Left lung (tissue), 10 donors: Measurements from ENCODE around the gene C11orf71. TPM values are rescaled to one million over a fixed set of nuclear protein-coding genes. Genes with fewer than 3 reads are reported as not detected.

Experiments used
- ATAC-seq: fragments of 200-7000 bp; cut with Tn5 transposase; one replicate; pipeline ENCODE4 v1.9.1; 2020; ENCODE audit warnings: moderate library complexity
- DNase-seq, 4 donors: peaks; one replicate each; pipeline ENCODE4 v3.0.0-alpha.2; 2013 to 2020
- H3K27ac ChIP-seq, 2 donors: fragments of 200-600 bp; sonication (generic) in 1 of 2; one replicate each; pipeline versions ENCODE4 v1.5.0 to v1.8.0; 2020 to 2021
- H3K27me3 ChIP-seq, 2 donors: fragments of 200-600 bp; sonication (generic) in 1 of 2; one replicate each; pipeline versions ENCODE4 v1.5.0 to v1.8.0; 2020 to 2021
- H3K36me3 ChIP-seq, 2 donors: fragments of 200-600 bp; sonication (generic) in 1 of 2; one replicate each; pipeline versions ENCODE4 v1.5.0 to v1.8.0; 2020 to 2021
- H3K4me1 ChIP-seq, 2 donors: fragments of 200-600 bp; one replicate each; pipeline ENCODE4 v1.8.0; 2021
- H3K4me3 ChIP-seq, 2 donors: fragments of 200-600 bp; sonication (generic) in 1 of 2; one replicate each; pipeline versions ENCODE4 v1.5.0 to v1.8.0; 2020 to 2021; ENCODE audit warnings: mild to moderate bottlenecking in 1 of 2
- H3K9me3 ChIP-seq, 2 donors: fragments of 200-600 bp; sonication (generic) in 1 of 2; one replicate each; pipeline versions ENCODE4 v1.5.0 to v1.8.0; 2020 to 2021
- intact Hi-C, 2 donors: fragments of 100-400 bp; cut with DNase I; formaldehyde crosslinking; loops; one replicate each; pipeline versions ENCODE4 v1.11.2 to v1.14.2; 2022
- polyA plus RNA-seq, 6 donors: library from polyadenylated mRNA; unstranded; fragments of 120-200 nt; gene quantifications; one replicate each; pipeline ENCODE4 v1.2.1, GENCODE V29; 2013; ENCODE audit not compliant: insufficient read length in 6 of 6
- total RNA-seq, 2 donors: library from RNA; stranded (reverse); fragmentation: NEBNext Ultra II Directional; extraction: Animal tissue kit (Norgen Biotek cat#: 25700); gene quantifications; one replicate each; pipeline ENCODE4 v1.2.1, GENCODE V29; 2021
- TF ChIP-seq, protein P1 (sequence below), 2 donors: fragments of 200-600 bp; sonication (generic) in 1 of 2; IDR thresholded peaks; one replicate each; pipeline versions ENCODE4 v1.5.0 to v1.8.0; 2021; ENCODE audit warnings: antibody characterized with exemption in 2 of 2
- donor health status: DM: no; HTN: yes; CAD: no.
- donor health status: DM: no; HTN: no; CAD: no.

The C11orf71 gene
- total and polyA plus RNA-seq, 8 donors: 6.5 to 11.3 (median 9.6) TPM

- DNase-seq (no peak), ATAC-seq (no peak)
- intact Hi-C loops: no loop called here
- TF ChIP-seq, protein P1, sequence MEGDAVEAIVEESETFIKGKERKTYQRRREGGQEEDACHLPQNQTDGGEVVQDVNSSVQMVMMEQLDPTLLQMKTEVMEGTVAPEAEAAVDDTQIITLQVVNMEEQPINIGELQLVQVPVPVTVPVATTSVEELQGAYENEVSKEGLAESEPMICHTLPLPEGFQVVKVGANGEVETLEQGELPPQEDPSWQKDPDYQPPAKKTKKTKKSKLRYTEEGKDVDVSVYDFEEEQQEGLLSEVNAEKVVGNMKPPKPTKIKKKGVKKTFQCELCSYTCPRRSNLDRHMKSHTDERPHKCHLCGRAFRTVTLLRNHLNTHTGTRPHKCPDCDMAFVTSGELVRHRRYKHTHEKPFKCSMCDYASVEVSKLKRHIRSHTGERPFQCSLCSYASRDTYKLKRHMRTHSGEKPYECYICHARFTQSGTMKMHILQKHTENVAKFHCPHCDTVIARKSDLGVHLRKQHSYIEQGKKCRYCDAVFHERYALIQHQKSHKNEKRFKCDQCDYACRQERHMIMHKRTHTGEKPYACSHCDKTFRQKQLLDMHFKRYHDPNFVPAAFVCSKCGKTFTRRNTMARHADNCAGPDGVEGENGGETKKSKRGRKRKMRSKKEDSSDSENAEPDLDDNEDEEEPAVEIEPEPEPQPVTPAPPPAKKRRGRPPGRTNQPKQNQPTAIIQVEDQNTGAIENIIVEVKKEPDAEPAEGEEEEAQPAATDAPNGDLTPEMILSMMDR (IDR thresholded peaks at IDR 0.05): no peak
- no peak overlapping the region for H3K4me3 ChIP-seq
- H3K27me3 ChIP-seq: no peaks in the 10 kb centered on the region
- peaks cover 16 to 37% of the 10 kb centered on the region in 2 donors for H3K4me1 ChIP-seq
- H3K36me3 ChIP-seq: no peaks in the 10 kb centered on the region
- H3K9me3 ChIP-seq: no peaks in the 10 kb centered on the region
- no peak overlapping the region for H3K27ac ChIP-seq
Observed at GRCh38 chr11:114396916-114397315, 3.4 kb downstream of the C11orf71 start.

DNA sequence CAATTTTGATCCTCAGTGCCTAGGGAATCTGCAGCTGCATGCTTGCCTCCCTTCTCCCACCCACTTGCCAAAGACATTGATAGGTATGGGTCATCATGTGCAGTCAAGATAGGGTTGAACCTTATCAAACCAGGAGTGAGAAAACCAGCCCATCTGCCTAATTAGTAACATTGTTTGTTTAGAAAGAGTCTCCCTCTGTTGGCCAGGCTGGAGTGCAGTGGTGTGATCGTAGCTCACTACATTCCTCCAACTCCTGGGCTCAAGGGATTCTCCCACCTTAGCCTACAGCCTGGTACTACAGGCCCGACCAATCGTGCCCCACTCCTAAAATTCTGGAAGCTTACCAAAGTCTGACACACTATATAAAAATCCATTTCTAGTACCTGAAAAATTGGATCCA is 4.6 kb downstream of the C11orf71 start:
- peaks cover 13 to 29% of the 10 kb centered on the region in 2 donors for H3K4me1 ChIP-seq
- no peaks in the 10 kb centered on the region for H3K36me3 ChIP-seq
- ATAC-seq (no peak), DNase-seq (no peak)
- H3K9me3 ChIP-seq: no peaks in the 10 kb centered on the region
- no peak overlapping the region for H3K27ac ChIP-seq
- intact Hi-C loops: no loop called here
- TF ChIP-seq, protein P1 (IDR thresholded peaks at IDR 0.05): no peak
- no peak overlapping the region for H3K4me3 ChIP-seq
- H3K27me3 ChIP-seq: no peaks in the 10 kb centered on the region

- Histone ChIP-seq H3K4me3 (no peak overlapping the region), H3K27ac (no peak overlapping the region), H3K36me3 (no peaks in the 10 kb centered on the region), H3K27me3 (no peaks in the 10 kb centered on the region), H3K9me3 (no peaks in the 10 kb centered on the region), H3K4me1 (peaks cover 0 to 11% of the 10 kb centered on the region in 2 donors)
- ATAC-seq (peak; percentile 65), DNase-seq (no peak)
- intact Hi-C loops: no loop called here
- TF ChIP-seq, protein P1 (IDR thresholded peaks at IDR 0.05): no peak
Observed at GRCh38 chr11:114392735-114393667, 7.3 kb downstream of the C11orf71 start.

GRCh38 chr11:114386545-114386944 is 13.8 kb downstream of the C11orf71 start:
- ATAC-seq: no peak
- TF ChIP-seq, protein P1 (IDR thresholded peaks at IDR 0.05): no peak

GRCh38 chr11:114386131-114386530 is 14.2 kb downstream of the C11orf71 start:
- Histone ChIP-seq H3K36me3 (no peaks in the 10 kb centered on the region), H3K4me1 (no peaks in the 10 kb centered on the region), H3K4me3 (no peak overlapping the region), H3K27me3 (no peaks in the 10 kb centered on the region), H3K9me3 (peaks cover 0 to 3% of the 10 kb centered on the region in 2 donors), H3K27ac (no peak overlapping the region)
- DNase-seq: no peak
- no peak for ATAC-seq
- intact Hi-C loops: no loop called here
- TF ChIP-seq, protein P1 (IDR thresholded peaks at IDR 0.05): no peak

More at GRCh38 chr11:114386545-114386944, 13.8 kb downstream of the C11orf71 start:
- no peaks in the 10 kb centered on the region for H3K27me3 ChIP-seq
- no peak for DNase-seq
- H3K4me3 ChIP-seq: no peak overlapping the region
- no peaks in the 10 kb centered on the region for H3K4me1 ChIP-seq
- H3K36me3 ChIP-seq: no peaks in the 10 kb centered on the region
- intact Hi-C loops: no loop called here
- H3K27ac ChIP-seq: no peak overlapping the region
- H3K9me3 ChIP-seq: peaks cover 0 to 3% of the 10 kb centered on the region in 2 donors
